Stimulated activated CD8-positive, alpha-beta memory T cell treated with anti-CD3 and anti-CD28 coated beads, Interleukin-12 subunit alpha, Interleukin-12 subunit beta, amount 100 ng/mL, for 1 hour (primary cell): ENCODE measurements around the gene ARFRP1.
"Not testable (repeated sequence)": the region's sequence is repeated elsewhere in the genome, so short reads cannot be mapped to it uniquely, and the experiment has no call there.

Source experiments
- DNase-seq: peaks from one replicate; pipeline ENCODE4 v3.0.0-alpha.2; 2020; ENCODE audit warnings: low read depth

ARFRP1 gene

GRCh38 chr20:63655249-63655648 lies 52.5 kb downstream of the ARFRP1 start:
- DNase-seq: no peak

GRCh38 chr20:63653974-63654668 lies 53.7 kb downstream of the ARFRP1 start:
- DNase-seq: no peak

GRCh38 chr20:63653041-63653973 lies 54.5 kb downstream of the ARFRP1 start, which contains the start of gene STMN3:
Gene STMN3 (minus strand): TSS chr20:63653424. CDS start chr20:63653345, 79 bp downstream.
- peak; percentile 38 for DNase-seq

GRCh38 chr20:63652192-63652980 lies 55.4 kb downstream of the ARFRP1 start:
- DNase-seq: no peak

- no peak for DNase-seq
Measured at GRCh38 chr20:63651942-63652191, 55.9 kb downstream of the ARFRP1 start.

- DNase-seq: not testable (repeated sequence)
Measured at GRCh38 chr20:63650486-63650885, 57.3 kb downstream of the ARFRP1 start.

- no peak for DNase-seq
Measured at GRCh38 chr20:63648895-63649589, 58.7 kb downstream of the ARFRP1 start.
